Activated CD8-positive, alpha-beta memory T cell treated with anti-CD3 and anti-CD28 coated beads, Interleukin-2, amount 50 U/mL, for 1 hour (primary cell): ENCODE results near the gene RPTOR.

ENCODE experiments used
- DNase-seq: peaks from one replicate; pipeline ENCODE4 v3.0.0-alpha.2; 2020; ENCODE audit errors: extremely low read depth

Gene RPTOR

GRCh38 chr17:80929449-80929848 is 384.8 kb downstream of the RPTOR start:
- DNase-seq = no peak

- no peak for DNase-seq
Observed at GRCh38 chr17:80930335-80931279, 386.0 kb downstream of the RPTOR start.

DNA sequence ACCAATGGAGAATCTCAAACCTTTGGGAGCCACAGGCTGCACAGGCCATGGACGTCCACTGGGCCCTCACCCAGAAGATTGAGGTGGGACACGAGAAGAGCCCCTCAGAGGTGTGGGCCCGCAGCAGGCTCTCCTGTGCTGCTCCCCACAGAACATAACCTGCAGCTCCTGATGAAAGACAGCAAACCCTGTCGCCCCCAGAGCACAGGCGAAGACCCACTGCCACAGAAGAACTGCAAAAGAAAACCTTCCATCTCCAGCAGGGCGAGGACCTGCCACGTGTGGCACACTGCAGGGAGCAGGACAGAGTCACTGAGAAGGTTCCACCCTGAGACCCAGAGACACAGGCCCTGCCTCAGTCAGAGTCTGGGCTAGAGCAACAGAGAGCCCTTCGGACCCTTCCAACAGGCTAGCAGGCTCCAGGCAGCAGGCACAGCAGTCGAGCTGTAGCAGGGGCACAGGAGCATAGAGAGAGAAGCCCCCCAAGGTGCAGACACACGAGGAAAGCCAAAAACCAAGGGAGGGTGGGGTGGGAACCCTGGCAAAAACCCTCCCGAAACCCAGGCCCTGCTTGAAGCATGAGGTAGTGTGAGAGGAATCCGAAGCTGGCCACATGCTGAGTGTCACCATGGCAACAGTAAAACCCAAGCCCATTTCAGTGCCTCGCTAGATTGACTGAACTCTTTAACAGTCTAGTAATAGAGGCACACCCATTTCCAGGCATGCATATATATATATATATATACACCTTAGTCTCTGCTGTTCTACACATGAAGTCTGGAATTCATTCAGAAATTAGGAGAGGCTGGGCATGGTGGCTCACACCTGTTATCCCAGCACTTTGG is 387.0 kb downstream of the RPTOR start:
- no peak for DNase-seq

DNA sequence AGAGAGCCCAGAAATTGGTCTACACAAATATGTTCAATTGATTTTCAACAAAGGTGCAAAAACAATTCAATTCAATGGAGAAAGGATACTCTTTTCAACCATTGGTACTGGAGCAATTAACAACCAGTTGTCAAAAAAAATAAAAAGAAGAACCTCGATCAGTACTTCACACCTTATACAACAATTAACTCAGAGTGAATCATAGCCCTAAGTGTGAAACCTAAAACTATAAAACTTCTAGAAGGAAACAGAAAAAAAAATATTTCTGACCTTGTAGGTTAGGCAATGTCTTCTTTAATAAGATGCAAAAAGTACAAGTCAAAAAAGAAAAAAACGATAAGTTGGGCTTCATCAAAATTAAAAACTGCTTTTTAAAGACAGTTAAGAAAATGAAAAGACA is 390.9 kb downstream of the RPTOR start:
- no peak for DNase-seq

- no peak for DNase-seq
Observed at GRCh38 chr17:80936218-80936617, 391.6 kb downstream of the RPTOR start.

GRCh38 chr17:80936723-80937122 is 392.1 kb downstream of the RPTOR start:
- no peak for DNase-seq

- no peak for DNase-seq
Observed at GRCh38 chr17:80937462-80938381, 393.1 kb downstream of the RPTOR start.

GRCh38 chr17:80938556-80938955 is 393.9 kb downstream of the RPTOR start:
- DNase-seq = no peak

GRCh38 chr17:80939151-80940145 is 394.8 kb downstream of the RPTOR start:
- DNase-seq = no peak

DNA sequence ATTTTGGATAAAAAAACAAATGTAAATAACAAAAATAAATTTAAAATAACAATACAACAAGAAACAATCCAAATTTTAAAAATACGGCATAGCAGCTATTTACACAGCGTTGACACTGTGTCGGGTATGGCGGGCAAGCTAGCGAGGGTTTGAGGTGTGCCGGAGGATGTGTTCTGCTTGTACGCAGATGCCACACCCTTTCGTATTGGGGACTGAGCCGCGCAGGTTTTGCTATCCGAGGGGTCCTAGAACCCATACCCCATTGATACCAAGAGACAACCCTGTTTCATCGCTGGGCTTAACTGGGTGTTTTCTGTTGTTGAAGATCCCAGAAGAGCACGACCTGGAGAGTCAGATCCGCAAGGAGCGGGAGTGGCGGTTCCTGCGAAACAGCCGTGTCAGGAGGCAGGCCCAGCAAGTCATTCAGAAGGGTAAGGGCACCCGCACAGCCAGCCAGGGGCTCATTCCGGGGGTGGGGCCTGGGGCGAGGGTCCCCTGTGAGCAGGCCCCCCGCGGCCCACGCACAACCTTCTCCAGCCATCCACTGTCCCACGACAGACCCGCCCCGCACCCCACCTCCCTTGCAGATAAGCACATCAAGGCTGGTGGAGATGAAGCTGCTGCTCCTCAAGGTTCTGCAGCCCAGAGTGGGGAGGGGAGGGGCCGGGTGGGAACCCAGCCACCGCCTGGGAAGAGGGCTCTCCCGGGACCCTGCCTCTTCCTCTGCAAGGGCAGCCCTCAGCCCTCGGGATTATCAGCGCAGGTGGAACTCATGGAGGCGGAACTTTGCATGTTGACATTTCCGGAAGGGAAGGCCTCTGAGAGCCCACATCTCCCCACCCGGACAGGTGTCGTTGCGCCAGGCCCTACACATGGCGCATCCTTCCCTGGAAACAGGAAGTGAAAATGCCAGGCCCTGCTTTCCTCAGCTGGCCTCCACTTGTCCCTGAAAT is 395.8 kb downstream of the RPTOR start:
- DNase-seq = no peak

DNA sequence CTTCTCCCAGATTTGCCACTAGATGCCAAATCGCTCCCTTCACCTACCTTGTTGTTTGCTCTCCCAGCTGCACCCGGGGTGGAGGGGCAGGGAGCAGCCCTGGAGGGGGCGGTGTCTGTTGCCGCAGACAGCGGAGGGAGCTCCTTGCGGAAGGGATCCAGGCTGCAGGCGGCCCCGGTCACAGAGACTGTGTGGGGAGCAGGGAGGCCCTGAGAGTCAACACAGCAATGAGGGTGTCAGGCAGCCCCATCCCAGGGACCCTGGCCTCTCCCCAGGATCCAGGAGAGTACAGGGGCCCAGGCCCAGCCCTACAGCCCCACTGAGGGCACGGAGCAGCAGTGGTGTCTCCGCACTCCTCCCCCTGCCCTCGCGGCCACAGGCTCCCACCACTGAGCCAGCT is 396.5 kb downstream of the RPTOR start:
- DNase-seq = no peak

DNA sequence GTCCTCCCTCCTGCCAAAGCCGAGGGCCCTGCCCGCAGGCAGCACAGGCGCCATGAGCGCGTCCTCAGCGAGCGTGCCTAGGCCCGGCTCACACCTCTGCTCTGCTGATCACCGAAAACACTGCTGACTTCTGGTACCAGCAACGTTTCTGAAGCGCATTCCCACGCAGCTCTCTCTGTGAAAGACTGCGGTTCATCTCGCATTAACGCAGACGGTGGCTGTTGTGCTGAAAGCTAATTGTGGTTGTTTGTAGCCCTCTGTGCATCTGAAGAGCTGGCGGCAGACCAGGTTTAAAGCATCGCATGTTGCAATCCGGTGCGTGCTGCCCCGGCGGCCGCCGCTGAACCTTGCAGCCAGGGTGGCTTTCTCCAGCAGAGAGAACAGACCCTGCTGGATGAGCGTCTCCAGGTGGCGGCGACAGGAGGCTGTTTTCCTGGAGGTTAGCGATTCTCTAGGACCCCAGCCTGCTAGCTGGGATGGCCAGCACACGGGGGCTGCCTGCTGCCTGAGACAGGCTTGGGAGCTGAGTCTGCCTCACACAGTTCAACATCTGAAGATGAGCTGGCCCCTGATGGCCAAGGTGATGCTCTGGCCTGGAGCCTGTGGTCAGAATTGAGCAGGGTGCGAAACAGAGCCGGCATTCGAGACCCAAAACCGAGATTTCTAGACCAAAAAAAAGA is 397.2 kb downstream of the RPTOR start:
- DNase-seq = no peak

GRCh38 chr17:80942423-80943345 is 398.0 kb downstream of the RPTOR start:
- no peak for DNase-seq

- DNase-seq = no peak
Observed at GRCh38 chr17:80943346-80944145, 398.9 kb downstream of the RPTOR start.

DNA sequence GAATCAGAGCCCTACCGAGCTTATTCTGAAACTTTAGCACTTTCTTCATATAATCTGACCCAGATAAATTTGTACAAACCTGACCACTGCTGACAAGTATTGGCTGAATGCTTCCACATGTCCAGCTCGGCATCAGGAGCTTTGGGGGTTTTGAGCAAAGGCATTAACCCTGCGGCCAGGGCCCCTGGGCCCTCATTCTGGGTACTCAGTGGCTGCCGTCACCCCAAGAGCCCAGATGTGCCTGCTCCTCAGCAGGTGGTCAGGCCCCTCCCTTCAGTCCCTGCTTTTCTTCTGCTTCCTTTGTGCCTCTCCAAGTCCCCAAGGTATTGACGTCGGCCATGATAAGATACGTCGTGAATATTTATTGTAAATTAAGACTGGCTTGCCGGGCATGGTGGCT is 399.7 kb downstream of the RPTOR start:
- DNase-seq = no peak

GRCh38 chr17:80945736-80946135 is 401.1 kb downstream of the RPTOR start:
- no peak for DNase-seq

- no peak for DNase-seq
Observed at GRCh38 chr17:80946449-80946848, 401.8 kb downstream of the RPTOR start.
